DND-41 (cell line): ENCODE data around the gene TSC2.
"Not testable (repeated sequence)": the region's sequence is repeated elsewhere in the genome, so short reads cannot be mapped to it uniquely, and the experiment has no call there.

Experiments used
- ATAC-seq: fragments of 200-7000 bp; cut with Tn5 transposase; 3 replicates; pipeline ENCODE4 v1.9.1; 2021; ENCODE audit warnings: low read depth; ENCODE audit not compliant: insufficient read depth
- DNase-seq: peaks from one replicate; pipeline ENCODE4 v3.0.0-alpha.2; 2020
- H2AFZ ChIP-seq: 2 replicates; pipeline ENCODE4 v1.6.0; 2012; ENCODE audit warnings: low read depth, low read length
- H3K27ac ChIP-seq: 2 replicates; pipeline ENCODE4 v1.5.1; 2012; ENCODE audit warnings: low read length, inconsistent platforms
- H3K27me3 ChIP-seq: fragments of 200-600 bp; sonication (generic); 2 replicates; pipeline ENCODE4 v1.6.0; 2012; ENCODE audit warnings: low read length, mild to moderate bottlenecking, inconsistent platforms; ENCODE audit not compliant: insufficient read depth, poor library complexity
- H3K36me3 ChIP-seq: 2 replicates; pipeline ENCODE4 v1.5.1; 2012; ENCODE audit warnings: low read length, inconsistent platforms; ENCODE audit not compliant: insufficient read depth
- H3K4me1 ChIP-seq: 2 replicates; pipeline ENCODE4 v1.5.1; 2012; ENCODE audit warnings: mild to moderate bottlenecking, low read length; ENCODE audit not compliant: insufficient read depth
- H3K4me2 ChIP-seq: 2 replicates; pipeline ENCODE4 v1.6.0; 2012; ENCODE audit warnings: mild to moderate bottlenecking, moderate library complexity, low read length, inconsistent platforms; ENCODE audit not compliant: insufficient read depth
- H3K4me3 ChIP-seq, 2 experiments: fragments of 200-600 bp in 1 of 2; shearing (Covaris generic) in 1 of 2; 2 replicates each; pipeline ENCODE4 v1.5.1; 2012 to 2016; ENCODE audit warnings: inconsistent platforms in 2 of 2, low read length in 2 of 2, mild to moderate bottlenecking in 2 of 2, low read depth in 1 of 2, moderate library complexity in 1 of 2
- H3K79me2 ChIP-seq: 2 replicates; pipeline ENCODE4 v1.6.0; 2012; ENCODE audit warnings: low read length, inconsistent platforms; ENCODE audit not compliant: insufficient read depth
- H3K9ac ChIP-seq: 2 replicates; pipeline ENCODE4 v1.6.0; 2012; ENCODE audit warnings: low read depth, mild to moderate bottlenecking, inconsistent platforms, low read length, moderate library complexity
- H3K9me3 ChIP-seq: 2 replicates; pipeline ENCODE4 v1.5.1; 2012; ENCODE audit warnings: low read length, moderate library complexity, mild to moderate bottlenecking, inconsistent platforms; ENCODE audit not compliant: insufficient read depth, severe bottlenecking
- H4K20me1 ChIP-seq: 2 replicates; pipeline ENCODE4 v1.6.0; 2012; ENCODE audit warnings: low read length; ENCODE audit not compliant: insufficient read depth
- CTCF ChIP-seq: IDR thresholded peaks from 2 replicates; pipeline ENCODE4 v1.5.1; 2012; ENCODE audit warnings: borderline replicate concordance, low read length, moderate library complexity, mild to moderate bottlenecking; ENCODE audit not compliant: poor library complexity, severe bottlenecking; ENCODE audit errors: extremely low read depth
- EZH2 ChIP-seq: IDR thresholded peaks from 3 replicates; pipeline ENCODE4 v1.6.1; 2012; ENCODE audit warnings: borderline replicate concordance, low read depth, mild to moderate bottlenecking, moderate library complexity, low read length, inconsistent platforms; ENCODE audit not compliant: severe bottlenecking

TSC2 gene

DNA sequence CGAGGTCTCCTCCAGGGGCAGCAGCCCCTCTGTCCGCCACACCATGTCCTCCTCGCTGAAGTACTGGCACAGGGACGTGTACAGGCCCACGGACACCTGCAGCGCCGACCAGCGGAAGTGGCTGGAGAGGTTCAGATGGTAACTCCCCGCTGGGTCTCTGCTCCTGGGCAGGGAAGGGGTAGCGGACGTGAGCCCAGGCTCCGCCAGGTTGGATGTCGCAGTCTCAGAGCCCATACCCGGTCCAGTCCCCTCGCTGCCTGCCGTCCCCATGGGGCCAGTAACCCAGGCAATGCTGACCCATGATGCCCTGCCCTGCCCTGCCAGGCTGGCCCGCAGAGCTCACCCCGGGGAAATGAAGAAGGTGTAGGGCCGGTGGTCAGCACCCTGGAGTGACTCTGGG, 54.7 kb downstream of the TSC2 start:
- no peaks in the 10 kb centered on the region for H3K79me2 ChIP-seq
- H3K4me3 ChIP-seq: no peak overlapping the region
- H4K20me1 ChIP-seq: no peaks in the 10 kb centered on the region
- TF ChIP-seq EZH2 (no peak), CTCF (no peak)
- no peaks in the 10 kb centered on the region for H3K27me3 ChIP-seq
- no peak overlapping the region for H3K9ac ChIP-seq
- no peak overlapping the region for H3K27ac ChIP-seq
- no peaks in the 10 kb centered on the region for H3K4me1 ChIP-seq
- ATAC-seq (no peak), DNase-seq (no peak)
- H3K9me3 ChIP-seq: no peaks in the 10 kb centered on the region
- no peak overlapping the region for H3K4me2 ChIP-seq
- H3K36me3 ChIP-seq: peaks cover 26% of the 10 kb centered on the region
- no peak overlapping the region for H2AFZ ChIP-seq

DNA sequence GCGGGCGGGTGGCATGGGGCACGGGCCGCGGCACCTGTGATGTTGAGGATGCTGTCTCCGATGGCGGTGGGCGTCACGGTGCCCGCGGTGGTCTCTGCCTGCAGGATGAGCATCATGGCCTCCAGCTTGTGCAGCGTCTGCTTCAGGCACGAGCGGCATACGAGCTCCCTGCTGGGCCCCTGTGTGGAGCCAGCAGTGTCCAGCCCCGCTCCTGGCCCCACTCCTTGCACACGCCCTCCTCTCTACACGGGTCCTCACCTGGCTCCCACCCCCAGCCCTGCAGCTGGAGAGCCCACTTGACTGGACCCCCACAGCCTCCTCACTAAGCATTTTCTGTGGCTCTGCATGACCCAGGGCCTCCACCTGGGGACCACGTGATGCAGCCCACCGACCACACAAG, 56.7 kb downstream of the TSC2 start:
- not testable (repeated sequence) for H3K9ac ChIP-seq, H3K9me3 ChIP-seq, H3K27me3 ChIP-seq, H2AFZ ChIP-seq, H3K79me2 ChIP-seq, H3K27ac ChIP-seq, H3K4me1 ChIP-seq, DNase-seq, H3K4me2 ChIP-seq, H3K4me3 ChIP-seq, ATAC-seq, H4K20me1 ChIP-seq
- H3K36me3 ChIP-seq: peaks cover 39% of the 10 kb centered on the region

- not testable (repeated sequence) for H4K20me1 ChIP-seq, H3K4me1 ChIP-seq, H3K27me3 ChIP-seq, H3K9me3 ChIP-seq, H3K79me2 ChIP-seq, H3K4me2 ChIP-seq, DNase-seq, H3K4me3 ChIP-seq, H2AFZ ChIP-seq, ATAC-seq, H3K9ac ChIP-seq, H3K27ac ChIP-seq
- H3K36me3 ChIP-seq: peaks cover 40% of the 10 kb centered on the region
Observed at GRCh38 chr16:2105291-2105690, 57.5 kb downstream of the TSC2 start.

- not testable (repeated sequence) for H3K9ac ChIP-seq, H3K4me1 ChIP-seq, H3K79me2 ChIP-seq, H3K27me3 ChIP-seq, H3K4me3 ChIP-seq, H3K4me2 ChIP-seq, H2AFZ ChIP-seq, H4K20me1 ChIP-seq, H3K27ac ChIP-seq, H3K9me3 ChIP-seq, DNase-seq, ATAC-seq
- H3K36me3 ChIP-seq: peaks cover 40% of the 10 kb centered on the region
Observed at GRCh38 chr16:2105769-2106168, 58.0 kb downstream of the TSC2 start.

DNA sequence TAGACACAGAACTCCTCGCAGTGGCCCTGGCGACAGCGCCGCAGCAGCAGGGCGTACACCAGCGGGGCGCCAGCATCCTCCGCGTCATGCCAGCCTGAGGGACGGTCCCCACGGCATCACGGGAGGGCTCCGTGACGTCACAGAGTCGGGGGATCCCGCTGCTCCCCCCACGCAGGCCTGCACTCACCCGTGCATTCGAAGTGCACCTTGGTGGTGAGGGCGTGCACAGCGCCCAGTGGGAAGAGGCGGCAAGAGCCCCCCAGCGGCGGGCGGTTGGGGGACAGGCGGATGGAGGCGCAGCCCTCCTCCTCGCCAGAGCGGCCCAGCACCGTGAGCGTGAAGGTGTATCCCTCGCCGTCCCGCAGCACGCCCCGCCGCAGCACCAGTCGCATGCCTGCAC, 58.4 kb downstream of the TSC2 start:
- not testable (repeated sequence) for H3K4me1 ChIP-seq, H3K4me2 ChIP-seq, ATAC-seq, H3K4me3 ChIP-seq, H2AFZ ChIP-seq, H3K27ac ChIP-seq, H4K20me1 ChIP-seq, DNase-seq, H3K9ac ChIP-seq, H3K27me3 ChIP-seq, H3K9me3 ChIP-seq, H3K79me2 ChIP-seq
- H3K36me3 ChIP-seq: peaks cover 45% of the 10 kb centered on the region

DNA sequence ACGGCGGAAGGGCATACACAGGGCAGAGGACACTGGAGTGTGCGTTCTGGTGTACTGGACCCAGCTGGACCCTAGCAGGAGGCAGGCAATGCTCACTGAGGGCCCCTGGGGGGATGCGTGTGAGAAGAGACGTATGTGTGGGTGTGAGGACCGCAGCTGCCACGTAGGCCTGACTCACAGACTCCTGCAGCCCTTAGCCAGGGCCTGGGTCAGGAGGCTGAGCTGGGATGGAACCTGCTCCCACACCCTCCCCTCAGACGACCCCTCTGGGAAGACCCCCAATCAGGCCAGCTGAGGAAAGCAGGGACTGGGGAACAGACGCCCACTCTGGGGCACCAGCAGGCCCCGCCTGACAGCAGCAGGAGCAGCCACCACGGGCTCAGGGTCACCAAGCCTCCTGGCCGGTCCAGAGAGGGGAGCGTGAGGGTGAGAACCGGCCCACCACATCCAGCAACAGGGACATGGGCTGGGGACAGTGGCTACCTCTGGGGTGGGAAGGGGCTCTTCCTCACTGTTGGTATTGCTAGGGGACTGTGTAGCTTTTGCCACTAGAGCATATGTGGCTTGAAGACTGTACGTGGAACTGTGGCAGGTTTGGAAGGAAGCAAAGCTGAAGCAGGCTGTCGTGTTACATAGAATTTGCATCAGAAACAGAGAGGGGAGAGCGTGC, 59.5 kb downstream of the TSC2 start:
- H2AFZ ChIP-seq, H3K79me2 ChIP-seq, H3K27me3 ChIP-seq, H3K4me3 ChIP-seq, H3K4me1 ChIP-seq, DNase-seq, H4K20me1 ChIP-seq, H3K27ac ChIP-seq, H3K9ac ChIP-seq, ATAC-seq, H3K4me2 ChIP-seq, H3K9me3 ChIP-seq: not testable (repeated sequence)
- H3K36me3 ChIP-seq: peaks cover 47% of the 10 kb centered on the region

DNA sequence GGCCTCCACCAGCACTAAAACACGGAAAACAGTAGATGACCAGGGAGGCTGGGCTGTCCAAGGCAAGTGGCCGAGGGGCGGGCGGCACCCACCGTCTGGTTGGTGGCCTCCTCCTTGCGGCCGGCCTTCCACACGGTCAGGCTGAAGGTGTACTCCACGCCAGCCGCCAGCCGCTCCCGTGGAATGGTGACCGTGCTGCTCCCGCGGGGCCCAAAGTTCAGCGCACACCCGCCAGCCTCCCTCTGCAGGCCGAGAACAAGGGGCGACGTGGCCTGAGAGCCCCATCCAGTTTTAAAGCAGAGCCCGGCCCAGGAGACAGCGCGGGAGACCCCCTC, 60.0 kb downstream of the TSC2 start:
- H3K9ac ChIP-seq, H4K20me1 ChIP-seq, H2AFZ ChIP-seq, ATAC-seq, H3K27me3 ChIP-seq, H3K4me2 ChIP-seq, H3K4me1 ChIP-seq, H3K79me2 ChIP-seq, DNase-seq, H3K27ac ChIP-seq, H3K9me3 ChIP-seq, H3K4me3 ChIP-seq: not testable (repeated sequence)
- peaks cover 47% of the 10 kb centered on the region for H3K36me3 ChIP-seq
